C4-2B (cell line): Measurements from ENCODE around the gene HOXA7.

ENCODE experiments used
- H3K27ac ChIP-seq: fragments of 450-650 bp; 2 replicates; pipeline ENCODE4 v1.5.1; 2017
- CTCF ChIP-seq: fragments of 450-650 bp; conservative IDR thresholded peaks from 2 replicates; pipeline ENCODE4 v1.5.1; 2017; ENCODE audit warnings: mild to moderate bottlenecking
- ZFX ChIP-seq: fragments of 450-650 bp; IDR thresholded peaks from 2 replicates; pipeline ENCODE4 v1.6.1; 2017

The HOXA7 gene

DNA sequence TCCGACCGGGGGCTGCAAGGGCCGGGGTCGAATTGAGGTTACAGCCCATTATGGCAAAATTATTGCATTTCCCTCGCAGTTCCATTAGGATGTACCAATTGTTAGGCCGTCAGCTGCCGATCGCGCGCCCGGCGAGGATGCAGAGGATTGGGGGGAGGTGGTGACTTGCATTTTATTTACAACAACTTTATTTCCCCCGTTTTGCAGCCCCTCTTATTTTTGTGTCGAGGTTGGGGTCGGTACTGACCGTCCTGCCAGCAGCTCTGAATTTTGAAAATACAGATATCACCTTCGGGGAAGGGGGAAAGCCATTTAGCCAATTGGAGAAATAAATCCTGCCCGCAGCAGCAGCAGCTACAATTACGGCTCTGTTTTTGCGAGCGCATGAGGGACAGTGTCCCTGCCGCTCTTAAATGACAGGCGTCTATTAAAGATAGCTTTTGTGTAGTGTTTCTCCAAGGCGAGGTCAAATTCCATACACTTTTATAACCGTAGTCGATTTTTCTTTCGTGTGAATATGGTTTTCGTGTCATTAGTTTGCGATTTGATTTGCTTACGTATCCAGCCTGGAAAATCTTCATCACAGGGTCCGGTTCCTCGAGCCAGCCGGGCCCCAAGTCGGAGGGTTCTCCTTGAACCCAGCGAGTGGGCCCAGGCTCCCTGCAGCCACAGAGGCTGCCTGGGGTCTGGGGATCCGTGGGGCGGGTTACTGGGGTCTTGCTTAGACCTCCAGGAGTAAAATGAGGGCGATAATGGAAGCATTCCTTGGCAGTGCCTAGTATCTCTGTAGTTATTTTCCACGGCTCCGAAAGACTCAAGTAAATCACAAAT is 12.3 kb downstream of the HOXA7 start:
- H3K27ac ChIP-seq: no peak overlapping the region
- TF ChIP-seq CTCF: no peak

DNA sequence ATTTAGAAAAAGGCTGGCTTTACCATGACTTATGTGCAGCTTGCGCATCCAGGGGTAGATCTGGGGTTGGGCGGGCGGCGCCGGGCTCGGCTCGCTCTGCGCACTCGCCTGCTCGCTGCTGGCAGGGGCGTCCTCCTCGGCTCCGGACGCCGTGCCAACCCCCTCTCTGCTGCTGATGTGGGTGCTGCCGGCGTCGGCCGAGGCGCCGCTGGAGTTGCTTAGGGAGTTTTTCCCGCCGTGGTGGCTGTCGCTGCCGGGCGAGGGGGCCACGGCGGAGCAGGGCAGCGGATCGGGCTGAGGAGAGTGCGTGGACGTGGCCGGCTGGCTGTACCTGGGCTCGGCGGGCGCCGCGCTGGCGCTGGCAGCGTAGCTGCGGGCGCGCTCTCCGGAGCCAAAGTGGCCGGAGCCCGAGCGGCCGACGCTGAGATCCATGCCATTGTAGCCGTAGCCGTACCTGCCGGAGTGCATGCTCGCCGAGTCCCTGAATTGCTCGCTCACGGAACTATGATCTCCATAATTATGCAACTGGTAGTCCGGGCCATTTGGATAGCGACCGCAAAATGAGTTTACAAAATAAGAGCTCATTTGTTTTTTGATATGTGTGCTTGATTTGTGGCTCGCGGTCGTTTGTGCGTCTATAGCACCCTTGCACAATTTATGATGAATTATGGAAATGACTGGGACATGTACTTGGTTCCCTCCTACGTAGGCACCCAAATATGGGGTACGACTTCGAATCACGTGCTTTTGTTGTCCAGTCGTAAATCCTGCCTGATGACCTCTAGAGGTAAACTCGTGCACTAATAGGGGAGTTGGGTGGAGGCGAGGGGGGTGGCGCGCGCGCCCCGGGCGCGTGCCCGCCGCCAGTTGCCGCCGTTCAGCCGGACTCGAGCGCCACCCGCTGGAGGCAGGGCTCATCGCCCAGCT is 13.2 kb downstream of the HOXA7 start, which contains the start of gene HOXA5:
HOXA5 (minus strand) TSS at position 659 of the 927 bp plus-strand sequence; CDS start at position 585, 74 bp downstream.
- H3K27ac ChIP-seq: no peak within 1 kb of the TSS
- no peak for TF ChIP-seq ZFX
- TF ChIP-seq CTCF: no peak

DNA sequence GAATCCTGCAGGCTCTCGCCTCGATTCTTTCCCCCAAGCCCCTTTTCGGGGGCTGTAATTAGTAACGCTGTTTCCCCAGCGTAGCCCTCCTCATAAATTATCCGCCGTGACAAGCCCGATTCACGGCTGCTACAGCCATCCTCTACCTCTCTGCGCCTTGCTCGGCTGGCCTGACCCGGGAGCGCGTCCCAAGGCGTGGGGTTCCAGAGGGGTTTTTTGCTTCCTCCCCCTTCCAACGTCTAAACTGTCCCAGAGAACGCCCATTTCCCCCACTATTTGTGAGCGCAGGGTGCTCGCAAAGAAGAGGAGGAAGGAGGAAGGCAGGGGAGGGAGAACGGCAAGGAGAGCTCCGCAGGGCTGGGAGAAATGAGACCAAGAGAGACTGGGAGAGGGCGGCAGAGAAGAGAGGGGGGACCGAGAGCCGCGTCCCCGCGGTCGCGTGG is 13.9 kb downstream of the HOXA7 start:
- TF ChIP-seq CTCF (no peak), ZFX (no peak)
- H3K27ac ChIP-seq: no peak overlapping the region

DNA sequence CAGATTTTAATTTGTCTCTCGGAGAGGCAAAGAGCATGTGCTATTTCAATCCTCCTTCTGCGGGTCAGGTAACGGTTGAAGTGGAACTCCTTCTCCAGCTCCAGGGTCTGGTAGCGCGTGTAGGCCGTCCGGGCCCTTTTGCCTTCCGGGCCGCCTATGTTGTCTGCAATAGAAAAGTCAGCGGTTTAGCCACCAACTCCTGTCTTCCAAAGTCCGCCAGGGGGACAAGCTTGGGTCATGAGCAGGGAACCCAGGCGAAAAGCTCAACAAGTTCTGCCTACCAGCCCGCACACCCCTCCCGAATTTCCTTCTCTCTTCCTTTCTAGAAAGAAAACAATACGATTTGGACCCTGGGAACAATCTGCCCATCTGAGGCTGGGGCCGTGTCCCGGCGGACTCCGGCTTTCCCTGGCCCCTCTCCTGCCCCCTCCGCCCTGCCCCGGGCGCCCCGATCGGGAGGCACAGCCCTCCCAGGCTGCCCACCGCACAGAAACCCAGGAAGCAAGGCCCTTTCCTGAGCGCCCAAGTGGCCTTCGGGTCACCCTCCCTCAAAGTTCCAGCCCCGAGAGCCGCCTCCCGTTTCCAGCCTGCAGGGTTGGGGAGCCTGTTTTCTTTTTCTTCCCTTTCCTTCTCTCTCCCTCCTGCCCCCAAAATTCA is 14.4 kb downstream of the HOXA7 start:
- H3K27ac ChIP-seq: no peak overlapping the region
- TF ChIP-seq CTCF (no peak), ZFX (no peak)

DNA sequence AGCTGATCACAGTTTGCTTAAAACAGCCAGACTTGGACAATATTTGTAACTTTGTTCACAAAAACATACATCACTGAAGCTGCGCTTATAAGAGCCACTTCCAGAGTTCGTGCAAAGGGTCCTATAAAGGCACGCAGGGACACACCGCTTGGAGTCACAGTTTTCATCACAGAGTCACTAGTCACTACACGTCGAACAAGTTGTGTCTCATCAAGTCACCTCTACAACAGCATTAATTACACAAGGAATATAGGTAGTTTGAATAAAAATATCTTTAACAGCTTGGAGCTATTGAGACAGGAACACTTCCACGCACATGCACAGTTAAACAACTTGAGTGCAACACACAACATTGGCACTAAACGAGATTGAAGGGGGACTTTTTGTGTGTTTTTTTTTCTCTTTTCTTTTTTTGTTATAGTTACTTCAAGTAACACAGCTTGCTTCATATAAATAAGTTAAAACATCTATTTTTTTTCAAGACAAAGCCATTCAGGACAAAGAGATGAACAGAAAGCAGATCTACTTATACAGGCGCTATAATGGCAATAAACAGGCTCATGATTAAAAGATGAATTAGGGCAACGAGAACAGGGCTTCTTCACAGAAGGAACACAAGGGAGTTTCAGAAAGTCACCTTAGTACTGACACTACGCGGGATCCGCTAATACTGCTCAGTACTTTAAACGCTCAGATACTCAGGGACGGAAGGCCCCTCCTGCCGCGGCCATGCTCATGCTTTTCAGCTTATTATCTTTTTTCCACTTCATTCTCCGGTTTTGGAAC is 15.1 kb downstream of the HOXA7 start:
- no peak overlapping the region for H3K27ac ChIP-seq
- TF ChIP-seq CTCF (no peak), ZFX (no peak)

DNA sequence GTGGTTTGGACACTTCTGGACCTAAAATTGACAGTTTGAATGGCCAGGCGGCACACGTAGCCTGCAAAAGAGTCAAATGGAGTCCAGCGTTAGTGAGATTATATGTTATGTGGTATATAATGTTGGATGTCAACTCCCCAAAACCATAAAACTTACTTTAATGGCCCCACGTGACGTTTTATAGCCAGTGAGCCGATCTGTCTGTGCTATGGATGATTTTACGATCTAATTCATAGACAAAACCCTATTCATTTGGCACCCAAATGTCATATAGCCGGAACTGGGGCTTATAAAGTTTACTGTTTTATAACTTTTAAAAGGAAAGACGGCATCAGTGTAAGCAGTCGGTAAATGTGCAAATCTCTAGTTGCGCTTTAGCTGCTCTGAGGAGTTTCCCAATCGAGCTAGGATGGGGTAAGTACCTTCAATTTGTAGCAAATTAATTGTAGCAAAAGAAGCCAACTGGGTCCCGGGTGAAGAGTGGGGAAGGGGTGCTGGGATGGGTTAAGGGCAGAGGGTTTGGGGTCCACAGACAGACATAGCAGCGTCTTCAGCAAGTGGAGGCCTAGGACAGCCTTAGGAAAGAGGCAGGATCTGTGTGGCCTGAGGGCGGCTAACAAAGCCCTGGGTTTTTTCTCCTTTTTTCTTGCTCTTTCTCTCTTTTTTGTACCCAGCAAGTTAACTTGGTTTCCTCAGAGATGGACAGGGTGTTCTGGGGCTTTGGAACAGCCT is 16.2 kb downstream of the HOXA7 start:
- H3K27ac ChIP-seq: no peak overlapping the region
- TF ChIP-seq ZFX (no peak), CTCF (no peak)
